ENCODE data around the gene MTREX.

DNA sequence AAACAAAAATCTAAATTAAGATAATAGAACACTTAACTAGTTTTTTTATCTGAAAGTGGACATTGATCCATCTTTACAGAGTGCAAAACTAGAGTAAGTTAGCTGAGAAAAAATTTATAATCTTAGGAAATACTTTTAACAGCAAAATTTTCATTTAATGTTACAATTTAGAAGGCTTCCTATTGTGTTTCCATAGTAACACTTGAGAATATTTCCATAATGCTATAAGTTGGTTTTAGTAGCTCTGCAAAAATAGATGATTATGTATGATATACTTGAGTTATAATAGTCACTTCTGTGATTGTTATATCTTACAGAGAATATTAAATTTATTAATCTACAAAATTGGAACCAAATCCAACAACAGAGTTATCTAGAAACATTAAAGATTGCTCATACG, 78.6 kb downstream of the MTREX start:
- no peak for TF ChIP-seq EP300 (IDR thresholded peaks at IDR 0.05)
- TF ChIP-seq, protein P1, sequence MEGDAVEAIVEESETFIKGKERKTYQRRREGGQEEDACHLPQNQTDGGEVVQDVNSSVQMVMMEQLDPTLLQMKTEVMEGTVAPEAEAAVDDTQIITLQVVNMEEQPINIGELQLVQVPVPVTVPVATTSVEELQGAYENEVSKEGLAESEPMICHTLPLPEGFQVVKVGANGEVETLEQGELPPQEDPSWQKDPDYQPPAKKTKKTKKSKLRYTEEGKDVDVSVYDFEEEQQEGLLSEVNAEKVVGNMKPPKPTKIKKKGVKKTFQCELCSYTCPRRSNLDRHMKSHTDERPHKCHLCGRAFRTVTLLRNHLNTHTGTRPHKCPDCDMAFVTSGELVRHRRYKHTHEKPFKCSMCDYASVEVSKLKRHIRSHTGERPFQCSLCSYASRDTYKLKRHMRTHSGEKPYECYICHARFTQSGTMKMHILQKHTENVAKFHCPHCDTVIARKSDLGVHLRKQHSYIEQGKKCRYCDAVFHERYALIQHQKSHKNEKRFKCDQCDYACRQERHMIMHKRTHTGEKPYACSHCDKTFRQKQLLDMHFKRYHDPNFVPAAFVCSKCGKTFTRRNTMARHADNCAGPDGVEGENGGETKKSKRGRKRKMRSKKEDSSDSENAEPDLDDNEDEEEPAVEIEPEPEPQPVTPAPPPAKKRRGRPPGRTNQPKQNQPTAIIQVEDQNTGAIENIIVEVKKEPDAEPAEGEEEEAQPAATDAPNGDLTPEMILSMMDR (IDR thresholded peaks at IDR 0.05) = no peak
- TF ChIP-seq POLR2A (IDR thresholded peaks at IDR 0.05) = no peak

Measured in tibial nerve (tissue), 4 donors.